DOHH2 (cell line): ENCODE data around the gene RUNX2.

Source experiments
- H3F3A ChIP-seq: fragments of 200-600 bp; sonication (generic), shearing (Covaris generic); 2 replicates; pipeline ENCODE4 v1.6.0; 2016; ENCODE audit warnings: antibody characterized with exemption, mild to moderate bottlenecking; ENCODE audit not compliant: control insufficient read depth, insufficient read depth
- H3K27ac ChIP-seq: fragments of 200-600 bp; sonication (generic); 2 replicates; pipeline ENCODE4 v1.5.1; 2014; ENCODE audit warnings: low read depth, mild to moderate bottlenecking, low read length, moderate library complexity
- H3K27me3 ChIP-seq: fragments of 200-600 bp; sonication (generic); 2 replicates; pipeline ENCODE4 v1.6.1; 2014; ENCODE audit warnings: mild to moderate bottlenecking, low read length, mixed read lengths; ENCODE audit not compliant: control insufficient read depth
- H3K36me3 ChIP-seq: fragments of 200-600 bp; sonication (generic); 2 replicates; pipeline ENCODE4 v1.6.1; 2014; ENCODE audit warnings: mild to moderate bottlenecking, low read length, moderate library complexity, mixed read lengths; ENCODE audit not compliant: control insufficient read depth
- H3K4me1 ChIP-seq: fragments of 200-600 bp; sonication (generic); 2 replicates; pipeline ENCODE4 v1.6.1; 2014; ENCODE audit warnings: mild to moderate bottlenecking, low read length, mixed read lengths; ENCODE audit not compliant: control insufficient read depth
- H3K4me2 ChIP-seq: fragments of 200-600 bp; sonication (generic); 2 replicates; pipeline ENCODE4 v1.6.0; 2014; ENCODE audit warnings: mild to moderate bottlenecking, low read length, moderate library complexity
- H3K4me3 ChIP-seq: fragments of 200-600 bp; sonication (generic); 2 replicates; pipeline ENCODE4 v1.5.1; 2014; ENCODE audit warnings: mild to moderate bottlenecking, low read length, mixed read lengths
- H3K79me2 ChIP-seq: fragments of 200-600 bp; sonication (generic); 2 replicates; pipeline ENCODE4 v1.6.1; 2014; ENCODE audit warnings: mild to moderate bottlenecking, low read length, mixed read lengths; ENCODE audit not compliant: control insufficient read depth
- H3K9me2 ChIP-seq: fragments of 200-600 bp; sonication (generic); replicated peaks from 2 replicates; pipeline ENCODE4 v1.6.1; 2014; ENCODE audit warnings: mild to moderate bottlenecking, low read length, mixed read lengths; ENCODE audit not compliant: control insufficient read depth
- H3K9me3 ChIP-seq: fragments of 200-600 bp; sonication (generic); 2 replicates; pipeline ENCODE4 v1.6.1; 2014; ENCODE audit warnings: antibody characterized with exemption, low read length, mixed read lengths; ENCODE audit not compliant: control insufficient read depth, insufficient read depth
- H4K20me1 ChIP-seq: fragments of 200-600 bp; sonication (generic); 2 replicates; pipeline ENCODE4 v1.6.0; 2014; ENCODE audit warnings: low read depth, mild to moderate bottlenecking, antibody characterized with exemption, low read length, moderate library complexity; ENCODE audit not compliant: control insufficient read depth, insufficient read depth
- EZH2phosphoT487 ChIP-seq: fragments of 200-600 bp; sonication (generic); IDR thresholded peaks from 2 replicates; pipeline ENCODE4 v1.6.1; 2017; ENCODE audit warnings: borderline replicate concordance, mild to moderate bottlenecking, antibody characterized with exemption, low read length, moderate library complexity, mixed read lengths
- TF ChIP-seq, protein P1 (sequence below): fragments of 200-600 bp; sonication (generic); IDR thresholded peaks from one replicate; pipeline ENCODE4 v1.5.1; 2014; ENCODE audit warnings: antibody characterized with exemption, mild to moderate bottlenecking, low read depth, low read length; ENCODE audit not compliant: poor library complexity, severe bottlenecking

Gene RUNX2

DNA sequence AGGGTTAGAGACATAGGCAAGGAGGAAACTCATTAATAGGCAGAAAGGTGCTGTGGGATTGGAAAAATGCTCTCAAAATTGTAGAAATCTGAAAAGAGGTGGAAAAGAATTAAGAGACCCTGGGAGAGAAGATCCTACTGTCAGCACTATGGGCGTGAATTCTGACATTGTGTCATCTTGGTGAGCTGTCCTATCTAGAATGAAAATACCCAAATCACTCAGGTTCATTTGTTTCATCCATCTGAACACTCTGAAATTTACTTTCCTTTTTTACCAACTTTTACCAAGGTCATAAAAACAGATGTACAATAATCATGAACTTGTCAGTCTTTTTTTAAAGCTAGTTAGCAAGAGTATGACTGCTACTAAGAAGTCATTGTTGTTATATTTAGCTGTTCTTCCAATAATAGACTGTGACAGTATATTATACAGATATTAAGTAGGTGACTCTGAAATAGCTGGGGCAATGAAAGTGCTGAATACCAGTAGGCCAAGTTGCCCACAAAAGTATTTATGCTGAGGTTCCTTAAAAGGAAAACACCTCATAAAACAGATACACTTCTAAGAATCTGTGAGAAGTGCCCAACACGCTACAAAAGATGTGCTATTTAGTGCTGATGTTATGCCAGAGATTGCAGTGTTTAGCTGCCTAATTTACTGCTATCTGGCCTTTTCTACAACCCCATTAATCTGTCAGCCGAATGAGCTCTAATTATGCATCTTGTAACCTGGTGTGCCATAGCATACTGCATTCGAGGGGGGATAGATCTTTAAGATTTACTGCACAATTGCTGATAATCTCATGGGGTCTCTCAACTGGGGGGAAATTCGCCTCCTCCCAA, 267.1 kb downstream of the RUNX2 start:
- no peaks in the 10 kb centered on the region for H3F3A ChIP-seq
- H3K27ac ChIP-seq: no peak overlapping the region
- H3K79me2 ChIP-seq: no peaks in the 10 kb centered on the region
- H3K36me3 ChIP-seq: no peaks in the 10 kb centered on the region
- no peaks in the 10 kb centered on the region for H3K4me1 ChIP-seq
- no peak for TF ChIP-seq EZH2phosphoT487
- TF ChIP-seq, protein P1, sequence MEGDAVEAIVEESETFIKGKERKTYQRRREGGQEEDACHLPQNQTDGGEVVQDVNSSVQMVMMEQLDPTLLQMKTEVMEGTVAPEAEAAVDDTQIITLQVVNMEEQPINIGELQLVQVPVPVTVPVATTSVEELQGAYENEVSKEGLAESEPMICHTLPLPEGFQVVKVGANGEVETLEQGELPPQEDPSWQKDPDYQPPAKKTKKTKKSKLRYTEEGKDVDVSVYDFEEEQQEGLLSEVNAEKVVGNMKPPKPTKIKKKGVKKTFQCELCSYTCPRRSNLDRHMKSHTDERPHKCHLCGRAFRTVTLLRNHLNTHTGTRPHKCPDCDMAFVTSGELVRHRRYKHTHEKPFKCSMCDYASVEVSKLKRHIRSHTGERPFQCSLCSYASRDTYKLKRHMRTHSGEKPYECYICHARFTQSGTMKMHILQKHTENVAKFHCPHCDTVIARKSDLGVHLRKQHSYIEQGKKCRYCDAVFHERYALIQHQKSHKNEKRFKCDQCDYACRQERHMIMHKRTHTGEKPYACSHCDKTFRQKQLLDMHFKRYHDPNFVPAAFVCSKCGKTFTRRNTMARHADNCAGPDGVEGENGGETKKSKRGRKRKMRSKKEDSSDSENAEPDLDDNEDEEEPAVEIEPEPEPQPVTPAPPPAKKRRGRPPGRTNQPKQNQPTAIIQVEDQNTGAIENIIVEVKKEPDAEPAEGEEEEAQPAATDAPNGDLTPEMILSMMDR: no peak
- H3K4me3 ChIP-seq: no peak overlapping the region
- no peak overlapping the region for H3K4me2 ChIP-seq
- no peaks in the 10 kb centered on the region for H3K27me3 ChIP-seq
- 0 out of 2 replicates have a peak, but pooled peaks cover 3% of the 10 kb centered on the region for H3K9me3 ChIP-seq
- no peaks in the 10 kb centered on the region for H4K20me1 ChIP-seq
- H3K9me2 ChIP-seq: no peaks in the 10 kb centered on the region

DNA sequence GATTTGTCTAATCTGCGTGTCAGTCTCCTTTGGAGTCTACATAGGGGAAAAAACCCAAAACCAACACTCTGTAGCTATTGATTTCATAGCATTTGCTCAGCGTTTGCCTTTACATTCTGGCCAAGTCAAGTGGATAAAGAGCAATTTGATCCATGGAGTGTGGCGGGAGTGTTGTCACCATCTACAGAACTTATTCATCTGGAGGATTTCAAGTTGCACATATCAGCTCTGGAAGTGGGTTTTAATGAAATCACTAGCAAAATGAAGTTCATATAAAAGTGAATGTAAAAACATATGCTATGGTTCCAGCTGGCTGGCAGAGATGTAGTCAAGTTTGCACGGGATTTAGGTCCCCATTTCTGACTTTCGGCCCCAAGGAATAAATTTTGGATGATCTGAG, 269.3 kb downstream of the RUNX2 start:
- TF ChIP-seq, protein P1: no peak
- Histone ChIP-seq H3F3A (no peaks in the 10 kb centered on the region), H3K27me3 (no peaks in the 10 kb centered on the region), H3K36me3 (no peaks in the 10 kb centered on the region), H3K27ac (no peak overlapping the region), H3K9me3 (0 out of 2 replicates have a peak, but pooled peaks cover 3% of the 10 kb centered on the region), H3K4me3 (no peak overlapping the region), H4K20me1 (no peaks in the 10 kb centered on the region), H3K9me2 (no peaks in the 10 kb centered on the region), H3K79me2 (no peaks in the 10 kb centered on the region), H3K4me2 (no peak overlapping the region), H3K4me1 (no peaks in the 10 kb centered on the region)

GRCh38 chr6:45599053-45599452, 270.9 kb downstream of the RUNX2 start:
- H3K4me3 ChIP-seq: no peak overlapping the region
- no peaks in the 10 kb centered on the region for H3K36me3 ChIP-seq
- 0 out of 2 replicates have a peak, but pooled peaks cover 3% of the 10 kb centered on the region for H3K9me3 ChIP-seq
- no peaks in the 10 kb centered on the region for H4K20me1 ChIP-seq
- no peaks in the 10 kb centered on the region for H3K9me2 ChIP-seq
- H3K4me2 ChIP-seq: no peak overlapping the region
- H3F3A ChIP-seq: no peaks in the 10 kb centered on the region
- no peaks in the 10 kb centered on the region for H3K79me2 ChIP-seq
- TF ChIP-seq, protein P1: no peak
- TF ChIP-seq EZH2phosphoT487: no peak
- no peaks in the 10 kb centered on the region for H3K27me3 ChIP-seq
- no peaks in the 10 kb centered on the region for H3K4me1 ChIP-seq
- H3K27ac ChIP-seq: no peak overlapping the region
